ENCODE results near the gene WDR31.
A peak's percentile ranks its signal among the peaks of the same experiment; 100 is the strongest.

Gene WDR31

GRCh38 chr9:113293285-113293878 is 46.7 kb downstream of the WDR31 start:
- DNase-seq = no peak

- DNase-seq = no peak
Observed at GRCh38 chr9:113290052-113290607, 49.9 kb downstream of the WDR31 start.

GRCh38 chr9:113289091-113289490 is 51.0 kb downstream of the WDR31 start:
- no peak for DNase-seq

- DNase-seq = no peak
Observed at GRCh38 chr9:113281356-113281755, 58.7 kb downstream of the WDR31 start.

- DNase-seq = no peak
Observed at GRCh38 chr9:113278840-113279239, 61.2 kb downstream of the WDR31 start.

- peak; percentile 97 for DNase-seq
Observed at GRCh38 chr9:113275157-113276131, 64.6 kb downstream of the WDR31 start, which contains the start of the genes CDC26 and PRPF4. Gene CDC26, minus strand, starts transcription at chr9:113275572. Its CDS starts 3,065 bp downstream, at chr9:113272507. Gene PRPF4, plus strand, starts transcription at chr9:113275658. Its CDS starts 86 bp downstream, at chr9:113275744.

- DNase-seq = peak; percentile 13
Observed at GRCh38 chr9:113274474-113275156, 65.5 kb downstream of the WDR31 start.

- no peak for DNase-seq
Observed at GRCh38 chr9:113269871-113270270, 70.2 kb downstream of the WDR31 start.

GRCh38 chr9:113269355-113269754 is 70.7 kb downstream of the WDR31 start:
- DNase-seq = no peak

- DNase-seq = no peak
Observed at GRCh38 chr9:113267911-113268566, 72.0 kb downstream of the WDR31 start.

GRCh38 chr9:113266174-113266573 is 73.9 kb downstream of the WDR31 start:
- DNase-seq = no peak
